NOMO-1 treated with dmso at 0.1 percent for 144 hours (cell line): Measurements from ENCODE around the gene HEBP2.
A peak's percentile ranks its signal among the peaks of the same experiment; 100 is the strongest.

Experiments used
- DNase-seq: peaks from one replicate; lab custom pipeline; 2025; ENCODE audit not compliant: unreplicated experiment; lab: John Stamatoyannopoulos, UW

The HEBP2 gene

GRCh38 chr6:138451043-138451442 is 47.0 kb downstream of the HEBP2 start:
- DNase-seq = no peak

- DNase-seq = no peak
Measured at GRCh38 chr6:138454981-138455706, 51.1 kb downstream of the HEBP2 start.

GRCh38 chr6:138455746-138456400 is 51.9 kb downstream of the HEBP2 start:
- peak; percentile 1 for DNase-seq

- DNase-seq = no peak
Measured at GRCh38 chr6:138456401-138456790, 52.4 kb downstream of the HEBP2 start.

- no peak for DNase-seq
Measured at GRCh38 chr6:138461647-138462046, 57.6 kb downstream of the HEBP2 start.

- DNase-seq = no peak
Measured at GRCh38 chr6:138464085-138464484, 60.1 kb downstream of the HEBP2 start.

GRCh38 chr6:138465007-138465645 is 61.1 kb downstream of the HEBP2 start:
- no peak for DNase-seq

- DNase-seq = no peak
Measured at GRCh38 chr6:138467901-138468300, 63.9 kb downstream of the HEBP2 start.

GRCh38 chr6:138468320-138469015 is 64.4 kb downstream of the HEBP2 start:
- no peak for DNase-seq
